ENCODE data around the gene LDLRAD3. TPM values are rescaled to one million over a fixed set of nuclear protein-coding genes. Genes with fewer than 3 reads are reported as not detected.
"Not testable (repeated sequence)": the region's sequence is repeated elsewhere in the genome, so short reads cannot be mapped to it uniquely, and the experiment has no call there.

Gene LDLRAD3
- 10.4 TPM for polyA plus RNA-seq (2013, experiment 1 of 2; ENCODE audit: insufficient read length)
- polyA plus RNA-seq (2013, experiment 2 of 2; ENCODE audit: insufficient read length), result 9.8 TPM

GRCh38 chr11:35943713-35944502 is at the start of gene LDLRAD3:
TSS of gene LDLRAD3 (plus strand) at chr11:35944062. CDS start at chr11:35944099, 37 bp downstream.
- DNase-seq, result peak; percentile 84

GRCh38 chr11:35897019-35897418 is 46.8 kb upstream of the LDLRAD3 start:
- DNase-seq, result no peak

GRCh38 chr11:35902961-35903360 is 40.9 kb upstream of the LDLRAD3 start:
- no peak for DNase-seq

GRCh38 chr11:35905646-35906276 is 38.1 kb upstream of the LDLRAD3 start:
- DNase-seq, result no peak

GRCh38 chr11:35906277-35906661 is 37.6 kb upstream of the LDLRAD3 start:
- DNase-seq, result no peak

GRCh38 chr11:35906681-35907080 is 37.2 kb upstream of the LDLRAD3 start:
- no peak for DNase-seq

GRCh38 chr11:35907648-35908431 is 36.0 kb upstream of the LDLRAD3 start:
- peak; percentile 59 for DNase-seq

- DNase-seq, result not testable (repeated sequence)
Measured at GRCh38 chr11:35908432-35908771, 35.5 kb upstream of the LDLRAD3 start.

GRCh38 chr11:35909511-35910265 is 34.2 kb upstream of the LDLRAD3 start:
- DNase-seq, result no peak

- no peak for DNase-seq
Measured at GRCh38 chr11:35911013-35911412, 32.8 kb upstream of the LDLRAD3 start.

- no peak for DNase-seq
Measured at GRCh38 chr11:35911616-35912165, 32.2 kb upstream of the LDLRAD3 start.

GRCh38 chr11:35912436-35912835 is 31.4 kb upstream of the LDLRAD3 start:
- not testable (repeated sequence) for DNase-seq

- no peak for DNase-seq
Measured at GRCh38 chr11:35912883-35913624, 30.8 kb upstream of the LDLRAD3 start.

- DNase-seq, result no peak
Measured at GRCh38 chr11:35914816-35915215, 29.0 kb upstream of the LDLRAD3 start.

- no peak for DNase-seq
Measured at GRCh38 chr11:35916270-35916669, 27.6 kb upstream of the LDLRAD3 start.

GRCh38 chr11:35917676-35918075 is 26.2 kb upstream of the LDLRAD3 start:
- DNase-seq, result no peak

GRCh38 chr11:35918716-35919115 is 25.1 kb upstream of the LDLRAD3 start:
- no peak for DNase-seq

GRCh38 chr11:35919244-35919643 is 24.6 kb upstream of the LDLRAD3 start:
- no peak for DNase-seq

GRCh38 chr11:35923452-35923851 is 20.4 kb upstream of the LDLRAD3 start:
- no peak for DNase-seq

- no peak for DNase-seq
Measured at GRCh38 chr11:35924811-35925210, 19.1 kb upstream of the LDLRAD3 start.

- no peak for DNase-seq
Measured at GRCh38 chr11:35927104-35927503, 16.8 kb upstream of the LDLRAD3 start.
